Stimulated activated CD4-positive, alpha-beta T cell treated with anti-CD3 and anti-CD28 coated beads, Interleukin-1b, Interleukin-23, amount 100 ng/mL, for 1 hour (primary cell): ENCODE measurements around the gene PCDHB6.
"Not testable (repeated sequence)": the region's sequence is repeated elsewhere in the genome, so short reads cannot be mapped to it uniquely, and the experiment has no call there.

Experiments used
- DNase-seq, 2 donors: peaks; one replicate each; pipeline ENCODE4 v3.0.0-alpha.2; 2020; ENCODE audit warnings: low read depth in 2 of 2

Gene PCDHB6

DNA sequence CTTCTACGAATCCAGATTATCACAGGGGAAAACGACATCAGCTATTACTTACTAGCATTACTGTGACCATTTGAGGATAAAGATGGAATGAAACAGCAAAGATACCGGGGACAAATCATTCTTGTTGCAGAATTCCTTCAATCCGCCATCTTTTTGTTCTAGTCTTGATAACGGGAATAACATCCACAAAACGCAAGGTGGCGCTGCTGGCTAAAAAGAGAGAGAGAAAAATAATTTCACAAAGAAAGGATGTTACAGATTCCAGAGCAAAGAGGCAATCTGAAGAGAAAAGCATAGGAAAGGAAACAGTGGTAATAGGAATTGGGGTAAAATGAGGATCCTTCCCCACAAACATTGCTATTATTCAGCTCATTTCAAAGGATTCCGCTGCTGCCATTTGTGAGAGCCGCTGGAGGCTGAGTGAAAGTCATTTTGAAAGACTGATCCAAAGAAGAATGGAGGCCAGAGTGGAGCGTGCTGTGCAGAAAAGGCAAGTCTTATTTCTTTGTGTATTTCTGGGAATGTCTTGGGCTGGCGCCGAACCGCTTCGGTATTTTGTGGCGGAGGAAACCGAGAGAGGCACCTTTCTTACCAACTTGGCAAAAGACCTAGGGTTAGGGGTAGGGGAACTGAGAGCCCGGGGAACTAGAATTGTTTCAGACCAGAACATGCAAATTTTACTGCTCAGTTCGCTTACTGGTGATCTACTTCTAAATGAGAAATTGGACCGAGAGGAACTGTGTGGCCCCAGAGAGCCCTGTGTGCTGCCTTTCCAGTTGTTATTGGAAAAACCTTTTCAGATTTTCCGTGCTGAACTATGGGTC, 22.7 kb downstream of the PCDHB6 start, which contains the start of gene PCDHB7:
PCDHB7 (plus strand) TSS at position 264 of the 824 bp plus-strand sequence; CDS start at position 456, 192 bp downstream.
- no peak for DNase-seq

GRCh38 chr5:141174291-141175104, 24.6 kb downstream of the PCDHB6 start:
- DNase-seq, result not testable (repeated sequence)

GRCh38 chr5:141175933-141176332, 26.1 kb downstream of the PCDHB6 start:
- DNase-seq, result no peak

DNA sequence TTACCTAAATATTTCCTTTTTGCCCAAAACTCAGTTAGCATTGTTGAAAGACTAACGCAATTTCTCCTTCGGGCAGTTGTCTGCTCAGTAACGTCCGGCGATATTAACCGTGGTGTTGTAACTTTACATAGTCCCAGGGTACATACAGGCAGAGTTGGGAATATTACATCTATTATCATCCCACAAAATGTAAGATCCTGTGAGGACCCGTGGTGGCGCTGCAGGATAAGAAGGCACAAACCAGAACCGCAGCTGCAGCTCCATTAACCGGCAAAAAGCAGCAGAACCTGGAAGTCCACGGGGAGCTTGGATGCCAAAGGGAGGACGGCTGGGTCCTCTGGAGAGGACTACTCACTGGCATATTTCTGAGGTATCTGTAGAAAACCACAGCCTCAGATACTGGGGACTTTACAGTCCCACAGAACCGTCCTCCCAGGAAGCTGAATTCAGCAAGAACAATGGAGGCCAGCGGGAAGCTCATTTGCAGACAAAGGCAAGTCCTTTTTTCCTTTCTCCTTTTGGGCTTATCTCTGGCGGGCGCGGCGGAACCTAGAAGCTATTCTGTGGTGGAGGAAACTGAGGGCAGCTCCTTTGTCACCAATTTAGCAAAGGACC, 27.8 kb downstream of the PCDHB6 start, which contains the start of gene PCDHB8:
PCDHB8 (plus strand) TSS at position 214 of the 615 bp plus-strand sequence; CDS start at position 459, 245 bp downstream.
- not testable (repeated sequence) for DNase-seq

GRCh38 chr5:141179371-141179770, 29.5 kb downstream of the PCDHB6 start:
- DNase-seq, result not testable (repeated sequence)

- DNase-seq, result not testable (repeated sequence)
Observed at GRCh38 chr5:141179876-141180275, 30.0 kb downstream of the PCDHB6 start.

DNA sequence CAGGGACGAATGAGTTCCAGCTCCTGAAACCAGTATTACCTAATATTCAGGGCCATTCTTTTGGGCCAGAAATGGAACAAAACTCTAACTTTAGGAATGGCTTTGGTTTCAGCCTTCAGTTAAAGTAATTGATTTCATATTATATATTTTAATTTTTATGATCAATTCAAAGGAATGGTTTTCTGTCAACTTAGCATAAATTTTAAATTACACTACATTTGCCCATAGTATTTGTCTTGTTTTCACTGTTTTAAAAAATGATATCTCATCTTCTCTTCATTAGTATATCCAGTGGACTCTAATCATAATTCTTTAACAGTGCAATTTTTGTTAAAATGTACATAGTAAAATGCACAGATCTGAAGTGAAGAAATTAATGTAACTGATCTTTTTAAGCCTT, 30.5 kb downstream of the PCDHB6 start:
- DNase-seq, result no peak

GRCh38 chr5:141182248-141182647, 32.4 kb downstream of the PCDHB6 start, which contains the start of gene PCDHB16:
Gene PCDHB16 (plus strand): TSS chr5:141182387. CDS start chr5:141182560, 173 bp downstream.
- no peak for DNase-seq

GRCh38 chr5:141184117-141184855, 34.4 kb downstream of the PCDHB6 start:
- not testable (repeated sequence) for DNase-seq

DNA sequence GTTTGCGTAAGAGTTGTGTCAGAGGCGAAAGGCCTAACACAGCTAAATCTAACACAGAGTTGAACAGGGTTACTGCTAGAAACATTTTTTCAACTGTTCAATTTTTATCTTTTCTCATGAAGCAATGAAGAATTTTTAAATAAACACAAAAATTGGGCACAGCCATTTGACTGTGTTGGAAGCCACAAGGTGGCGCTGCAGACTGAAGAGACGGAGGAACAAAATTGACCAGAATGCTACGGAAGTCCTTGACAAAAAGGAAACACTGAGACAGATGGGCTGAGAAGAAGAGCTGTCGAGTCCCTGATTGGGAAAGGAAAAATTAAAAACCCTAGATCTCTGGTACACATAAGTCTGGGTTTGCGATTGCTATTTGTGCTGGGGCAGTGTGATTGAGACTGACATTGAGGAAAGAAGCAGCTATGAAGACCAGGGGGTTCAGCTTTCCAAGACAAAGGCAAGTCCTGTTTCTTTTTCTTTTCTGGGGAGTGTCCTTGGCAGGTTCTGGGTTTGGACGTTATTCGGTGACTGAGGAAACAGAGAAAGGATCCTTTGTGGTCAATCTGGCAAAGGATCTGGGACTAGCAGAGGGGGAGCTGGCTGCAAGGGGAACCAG, 37.1 kb downstream of the PCDHB6 start, which contains the start of gene PCDHB9:
PCDHB9 (plus strand) TSS at position 265 of the 616 bp plus-strand sequence; CDS start at position 423, 158 bp downstream.
- DNase-seq, result peak in 1 of 2 donors; percentile 16

DNA sequence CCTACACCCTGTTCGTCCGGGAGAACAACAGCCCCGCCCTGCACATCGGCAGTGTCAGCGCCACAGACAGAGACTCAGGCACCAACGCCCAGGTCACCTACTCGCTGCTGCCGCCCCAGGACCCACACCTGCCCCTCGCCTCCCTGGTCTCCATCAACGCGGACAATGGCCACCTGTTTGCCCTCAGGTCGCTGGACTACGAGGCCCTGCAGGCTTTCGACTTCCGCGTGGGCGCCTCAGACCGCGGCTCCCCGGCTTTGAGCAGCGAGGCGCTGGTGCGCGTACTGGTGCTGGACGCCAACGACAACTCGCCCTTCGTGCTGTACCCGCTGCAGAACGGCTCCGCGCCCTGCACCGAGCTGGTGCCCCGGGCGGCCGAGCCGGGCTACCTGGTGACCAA, 38.8 kb downstream of the PCDHB6 start:
- DNase-seq, result not testable (repeated sequence)

DNA sequence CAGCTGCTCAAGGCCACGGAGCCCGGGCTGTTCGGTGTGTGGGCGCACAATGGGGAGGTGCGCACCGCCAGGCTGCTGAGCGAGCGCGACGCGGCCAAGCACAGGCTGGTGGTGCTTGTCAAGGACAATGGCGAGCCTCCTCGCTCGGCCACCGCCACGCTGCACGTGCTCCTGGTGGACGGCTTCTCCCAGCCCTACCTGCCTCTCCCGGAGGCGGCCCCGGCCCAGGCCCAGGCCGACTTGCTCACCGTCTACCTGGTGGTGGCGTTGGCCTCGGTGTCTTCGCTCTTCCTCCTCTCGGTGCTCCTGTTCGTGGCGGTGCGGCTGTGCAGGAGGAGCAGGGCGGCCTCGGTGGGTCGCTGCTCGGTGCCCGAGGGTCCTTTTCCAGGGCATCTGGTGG, 39.3 kb downstream of the PCDHB6 start:
- DNase-seq, result not testable (repeated sequence)

DNA sequence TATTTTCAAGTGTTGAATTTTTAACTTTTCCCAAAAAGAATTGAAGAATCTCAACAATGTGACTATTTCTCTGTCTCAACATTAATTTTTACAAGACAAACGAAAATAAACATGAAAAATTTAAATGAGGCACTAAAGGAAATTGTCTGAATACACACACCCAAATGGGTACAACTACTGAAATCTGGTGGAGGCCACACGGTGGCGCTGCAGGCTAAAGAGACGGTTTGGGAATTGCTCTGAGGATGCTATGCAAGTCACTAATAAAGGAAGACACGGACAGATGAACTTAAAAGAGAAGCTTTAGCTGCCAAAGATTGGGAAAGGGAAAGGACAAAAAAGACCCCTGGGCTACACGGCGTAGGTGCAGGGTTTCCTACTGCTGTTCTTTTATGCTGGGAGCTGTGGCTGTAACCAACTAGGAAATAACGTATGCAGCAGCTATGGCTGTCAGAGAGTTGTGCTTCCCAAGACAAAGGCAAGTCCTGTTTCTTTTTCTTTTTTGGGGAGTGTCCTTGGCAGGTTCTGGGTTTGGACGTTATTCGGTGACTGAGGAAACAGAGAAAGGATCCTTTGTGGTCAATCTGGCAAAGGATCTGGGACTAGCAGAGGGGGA, 42.4 kb downstream of the PCDHB6 start, which contains the start of gene PCDHB10:
PCDHB10 (plus strand) TSS at position 244 of the 616 bp plus-strand sequence; CDS start at position 444, 200 bp downstream.
- DNase-seq, result no peak

DNA sequence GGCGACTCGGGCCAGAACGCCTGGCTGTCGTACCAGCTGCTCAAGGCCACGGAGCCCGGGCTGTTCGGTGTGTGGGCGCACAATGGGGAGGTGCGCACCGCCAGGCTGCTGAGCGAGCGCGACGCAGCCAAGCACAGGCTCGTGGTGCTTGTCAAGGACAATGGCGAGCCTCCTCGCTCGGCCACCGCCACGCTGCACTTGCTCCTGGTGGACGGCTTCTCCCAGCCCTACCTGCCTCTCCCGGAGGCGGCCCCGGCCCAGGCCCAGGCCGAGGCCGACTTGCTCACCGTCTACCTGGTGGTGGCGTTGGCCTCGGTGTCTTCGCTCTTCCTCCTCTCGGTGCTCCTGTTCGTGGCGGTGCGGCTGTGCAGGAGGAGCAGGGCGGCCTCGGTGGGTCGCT, 44.5 kb downstream of the PCDHB6 start:
- DNase-seq, result not testable (repeated sequence)

DNA sequence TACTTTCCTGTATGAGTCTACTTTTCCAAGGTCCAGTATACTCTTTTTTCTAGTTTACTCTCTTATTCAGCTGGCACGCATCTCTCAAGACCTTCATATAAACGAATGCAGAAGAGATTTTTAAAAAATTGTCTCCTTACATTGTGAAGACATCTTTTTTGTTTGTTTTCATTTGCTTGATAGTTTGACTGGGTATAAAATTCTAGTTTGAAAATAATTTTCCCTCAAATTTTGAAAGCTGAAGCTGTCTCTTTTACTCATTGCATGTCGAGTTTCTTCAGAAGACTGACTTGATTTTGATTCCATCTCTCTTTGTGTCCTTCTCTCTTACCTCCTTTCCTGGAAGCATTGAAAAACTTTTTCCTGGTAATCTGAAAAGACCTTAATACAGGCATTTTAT, 46.5 kb downstream of the PCDHB6 start:
- DNase-seq, result no peak

GRCh38 chr5:141199359-141200235, 49.7 kb downstream of the PCDHB6 start, which contains the start of gene PCDHB11:
Gene PCDHB11 (plus strand): TSS chr5:141199627. CDS start chr5:141199775, 148 bp downstream.
- DNase-seq, result no peak

GRCh38 chr5:141201126-141201525, 51.3 kb downstream of the PCDHB6 start:
- not testable (repeated sequence) for DNase-seq

GRCh38 chr5:141201646-141202045, 51.8 kb downstream of the PCDHB6 start:
- not testable (repeated sequence) for DNase-seq
